Measurements from ENCODE around the gene SPDYE3.
"Not testable (repeated sequence)": the region's sequence is repeated elsewhere in the genome, so short reads cannot be mapped to it uniquely, and the experiment has no call there.

Gene SPDYE3

DNA sequence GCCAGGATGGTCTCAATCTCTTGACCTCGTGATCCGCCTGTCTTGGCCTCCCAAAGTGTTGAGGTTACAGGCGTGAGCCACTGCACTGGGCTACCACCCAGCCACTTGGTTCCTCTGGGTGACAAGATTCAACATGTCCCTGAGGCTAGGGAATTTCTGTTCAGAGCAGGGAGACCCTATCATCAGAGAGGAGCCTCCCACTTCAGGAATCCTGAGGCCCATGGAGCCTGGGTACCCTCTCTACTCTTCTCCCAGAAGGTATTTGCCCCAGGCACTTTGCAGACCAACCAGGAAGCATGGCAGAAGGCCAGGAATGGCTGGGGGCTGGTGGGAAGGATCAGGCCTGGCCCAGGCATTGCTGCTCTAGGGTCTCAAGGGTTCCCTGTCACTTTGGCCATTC is 19.2 kb upstream of the SPDYE3 start:
- not testable (repeated sequence) for DNase-seq

DNA sequence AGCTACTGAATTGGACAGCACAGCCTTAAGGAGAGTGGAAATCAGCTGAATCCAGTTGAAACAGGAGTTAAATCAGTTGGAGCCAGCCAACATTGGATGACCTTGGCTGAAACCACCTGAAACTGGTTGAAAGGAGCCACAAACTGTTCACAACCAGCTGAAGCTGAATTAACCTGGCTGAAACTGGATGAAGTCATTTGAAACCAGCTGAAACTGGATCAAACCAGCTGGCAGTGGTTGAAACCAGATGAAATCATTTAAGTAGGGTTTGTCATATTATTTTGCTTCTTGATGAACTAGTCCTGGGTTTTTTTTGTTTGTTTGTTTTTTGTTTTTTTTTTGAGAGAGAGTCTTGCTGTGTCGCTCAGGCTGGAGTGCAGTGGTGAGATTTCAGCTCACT is 15.3 kb upstream of the SPDYE3 start:
- DNase-seq, result not testable (repeated sequence)

DNA sequence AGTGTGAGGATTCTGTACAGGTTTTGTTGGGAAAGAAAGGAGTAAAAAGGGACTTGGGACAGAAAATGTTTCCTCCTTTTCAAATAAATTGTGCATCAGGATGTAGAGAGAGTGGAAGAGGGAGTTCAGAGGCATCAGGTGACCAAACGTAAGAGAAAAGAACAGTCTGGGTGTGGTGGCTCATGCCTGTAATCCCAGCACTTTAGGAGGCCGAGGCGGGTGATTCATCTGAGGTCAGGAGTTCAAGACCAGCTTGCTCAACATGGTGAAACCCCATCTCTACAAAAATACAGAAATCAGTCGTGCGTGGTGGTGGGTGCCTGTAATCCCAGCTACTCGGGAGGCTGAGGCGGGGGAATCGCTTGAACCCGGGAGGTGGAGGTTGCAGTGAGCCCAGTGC is 12.2 kb upstream of the SPDYE3 start:
- not testable (repeated sequence) for DNase-seq

DNA sequence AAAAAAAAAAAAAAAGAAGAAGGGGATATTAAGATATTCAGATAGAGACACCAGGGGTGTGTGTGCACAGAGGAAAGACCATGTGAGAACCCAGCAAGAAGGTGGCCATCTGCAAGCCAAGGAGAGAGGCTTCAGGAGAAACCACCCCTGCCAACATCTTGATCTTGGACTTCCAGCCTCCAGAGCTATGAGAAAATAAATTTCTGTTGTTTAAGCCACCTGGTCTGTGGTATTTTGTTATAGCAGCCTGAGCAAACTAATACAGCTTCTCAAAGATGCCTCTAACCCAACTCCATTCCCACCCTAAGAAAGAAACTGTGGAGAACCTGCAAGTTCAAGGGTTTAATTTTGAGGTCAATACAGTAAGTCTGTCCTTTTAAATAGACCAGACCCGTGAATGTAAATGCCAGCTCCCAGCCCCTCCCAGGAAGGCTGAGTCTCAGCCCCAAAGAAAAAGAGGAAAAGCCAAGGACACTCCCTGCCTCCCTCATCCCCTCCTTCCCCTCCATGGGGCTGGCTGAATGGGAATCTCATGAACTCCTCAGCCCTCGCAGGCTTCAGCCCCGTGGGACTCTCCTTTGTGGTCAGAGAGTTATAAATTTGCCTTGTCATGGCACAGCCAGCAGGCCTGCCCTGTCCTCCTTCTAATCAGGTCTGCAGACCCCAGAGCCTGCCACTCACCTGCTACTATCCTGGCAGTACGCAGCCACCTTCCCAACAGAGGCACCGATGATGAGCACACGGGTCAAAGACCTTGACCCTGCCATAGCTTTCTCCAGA is 9.5 kb upstream of the SPDYE3 start:
- not testable (repeated sequence) for DNase-seq

DNA sequence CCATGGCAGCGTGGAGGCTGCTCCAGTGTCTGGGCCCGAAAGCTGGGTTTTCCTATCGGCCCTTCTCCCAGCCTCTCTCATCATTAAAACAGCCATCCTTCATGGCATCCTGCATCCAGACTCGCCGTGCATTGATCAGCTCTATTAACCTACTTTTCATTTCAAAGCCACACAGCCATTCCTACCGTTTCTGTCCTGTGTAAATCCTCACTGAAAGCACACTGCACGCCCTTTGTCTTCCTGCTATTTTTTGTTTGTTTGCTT is 8.9 kb upstream of the SPDYE3 start:
- DNase-seq, result not testable (repeated sequence)

DNA sequence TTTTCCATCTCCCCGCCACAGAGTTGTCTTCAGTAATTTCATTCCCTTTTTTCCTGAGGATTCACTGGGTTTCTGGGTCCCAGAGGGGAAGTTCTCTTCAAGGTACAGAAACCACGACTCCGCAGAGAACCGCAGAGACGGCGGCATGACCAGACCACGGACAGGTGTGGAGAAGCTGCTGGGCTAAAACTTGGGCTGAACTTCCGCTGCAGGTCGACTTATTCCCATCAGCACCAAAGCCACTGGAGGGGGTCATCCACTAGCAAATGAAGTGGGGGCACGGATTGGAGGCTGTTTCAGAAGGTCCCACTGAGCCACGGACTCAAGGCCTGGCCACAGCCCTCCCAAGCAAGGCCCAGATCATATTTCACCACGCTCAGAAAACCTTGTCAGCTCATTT is 3.0 kb upstream of the SPDYE3 start:
- DNase-seq, result not testable (repeated sequence)

DNA sequence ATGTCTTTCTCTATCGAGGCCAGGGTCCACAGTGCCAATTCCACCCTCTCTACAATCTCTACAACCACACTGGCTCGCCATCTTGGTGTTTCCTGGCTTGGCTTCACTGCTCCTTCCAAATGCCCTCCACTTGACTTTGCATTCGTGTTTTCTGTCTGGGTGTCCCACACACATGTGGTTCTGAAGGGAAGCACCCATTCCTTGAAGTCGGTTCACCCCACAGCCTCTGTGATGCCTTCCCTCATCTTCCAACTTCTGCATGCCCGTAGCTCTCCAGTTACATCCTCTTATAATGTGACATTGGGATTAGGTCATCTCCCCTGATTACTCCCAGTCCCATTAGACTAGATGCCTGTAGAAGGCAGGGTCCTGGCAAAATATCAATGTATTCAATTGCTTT is 10.8 kb downstream of the SPDYE3 start:
- DNase-seq, result not testable (repeated sequence)

DNA sequence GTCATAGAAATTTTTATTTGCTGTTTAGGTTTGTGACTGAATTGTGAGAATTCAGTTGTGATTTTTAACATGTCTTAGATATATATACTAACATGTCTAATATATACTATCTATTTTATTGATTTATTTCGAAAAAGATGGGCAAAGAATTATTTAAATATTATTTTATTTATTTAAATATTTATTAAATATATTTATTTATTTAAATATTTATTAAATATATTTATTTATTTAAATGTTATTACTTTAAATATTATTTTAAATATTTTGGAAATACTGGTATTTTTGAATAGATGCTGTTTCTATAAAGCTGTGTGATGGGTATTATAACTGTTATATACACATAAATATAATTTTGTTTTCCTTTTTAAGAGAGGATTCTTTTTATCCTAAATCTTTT is 14.1 kb downstream of the SPDYE3 start:
- not testable (repeated sequence) for DNase-seq

DNA sequence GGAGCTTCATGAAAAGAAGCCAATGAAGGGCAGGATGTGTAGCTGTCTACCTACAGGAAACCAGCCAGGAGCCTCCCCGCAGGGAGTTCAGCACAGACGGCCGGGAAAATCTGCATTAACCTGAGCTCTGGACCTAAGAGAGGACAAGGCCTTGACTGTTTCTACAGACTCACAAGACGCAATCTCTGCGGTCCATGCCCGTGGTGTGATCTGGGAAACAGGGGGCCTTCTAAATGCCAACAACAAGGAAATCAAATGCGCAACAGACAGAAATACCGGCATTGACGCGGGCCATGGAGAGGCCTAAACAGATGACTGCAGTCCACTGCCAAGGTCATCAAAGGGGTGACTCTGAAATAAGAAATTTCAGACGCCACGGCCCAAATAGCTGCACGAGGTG is 16.7 kb downstream of the SPDYE3 start:
- not testable (repeated sequence) for DNase-seq

DNA sequence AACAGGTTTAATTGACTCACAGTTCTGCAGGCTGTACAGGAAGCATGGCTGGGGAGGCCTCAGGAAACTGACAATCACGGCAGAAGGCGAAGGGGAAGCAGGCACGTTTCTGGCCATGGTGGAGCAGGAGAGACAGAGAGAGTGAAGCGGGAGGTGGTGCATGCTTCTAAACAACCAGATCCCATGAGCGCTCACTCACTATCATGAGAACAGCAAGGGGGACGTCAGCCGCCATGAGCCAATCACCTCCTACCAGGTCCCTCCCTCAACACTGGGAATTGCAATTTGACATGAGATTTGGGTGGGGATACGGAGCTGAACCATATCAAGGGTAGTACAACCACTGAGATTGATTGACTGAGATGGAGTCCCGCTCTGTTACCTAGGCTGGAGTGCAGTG is 18.2 kb downstream of the SPDYE3 start:
- not testable (repeated sequence) for DNase-seq

DNA sequence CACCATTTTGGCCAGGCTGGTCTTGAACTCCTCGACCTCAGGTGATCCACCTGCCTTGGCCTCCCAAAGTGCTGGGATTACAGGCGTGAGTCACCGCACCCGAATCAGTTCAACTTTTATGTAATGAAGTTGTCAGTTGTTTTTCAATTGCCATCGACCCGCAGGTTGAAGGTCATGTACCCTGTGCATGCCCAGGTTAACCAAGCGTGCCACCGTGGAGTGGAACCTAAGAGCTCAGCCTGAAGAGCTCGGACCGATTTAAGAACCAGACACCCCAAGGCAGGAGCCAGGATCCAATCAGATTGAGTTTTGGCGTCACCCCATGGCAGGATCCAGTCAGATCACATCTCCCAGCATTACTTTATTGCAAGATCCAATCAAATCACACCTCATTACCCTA is 19.4 kb downstream of the SPDYE3 start:
- DNase-seq, result not testable (repeated sequence)

DNA sequence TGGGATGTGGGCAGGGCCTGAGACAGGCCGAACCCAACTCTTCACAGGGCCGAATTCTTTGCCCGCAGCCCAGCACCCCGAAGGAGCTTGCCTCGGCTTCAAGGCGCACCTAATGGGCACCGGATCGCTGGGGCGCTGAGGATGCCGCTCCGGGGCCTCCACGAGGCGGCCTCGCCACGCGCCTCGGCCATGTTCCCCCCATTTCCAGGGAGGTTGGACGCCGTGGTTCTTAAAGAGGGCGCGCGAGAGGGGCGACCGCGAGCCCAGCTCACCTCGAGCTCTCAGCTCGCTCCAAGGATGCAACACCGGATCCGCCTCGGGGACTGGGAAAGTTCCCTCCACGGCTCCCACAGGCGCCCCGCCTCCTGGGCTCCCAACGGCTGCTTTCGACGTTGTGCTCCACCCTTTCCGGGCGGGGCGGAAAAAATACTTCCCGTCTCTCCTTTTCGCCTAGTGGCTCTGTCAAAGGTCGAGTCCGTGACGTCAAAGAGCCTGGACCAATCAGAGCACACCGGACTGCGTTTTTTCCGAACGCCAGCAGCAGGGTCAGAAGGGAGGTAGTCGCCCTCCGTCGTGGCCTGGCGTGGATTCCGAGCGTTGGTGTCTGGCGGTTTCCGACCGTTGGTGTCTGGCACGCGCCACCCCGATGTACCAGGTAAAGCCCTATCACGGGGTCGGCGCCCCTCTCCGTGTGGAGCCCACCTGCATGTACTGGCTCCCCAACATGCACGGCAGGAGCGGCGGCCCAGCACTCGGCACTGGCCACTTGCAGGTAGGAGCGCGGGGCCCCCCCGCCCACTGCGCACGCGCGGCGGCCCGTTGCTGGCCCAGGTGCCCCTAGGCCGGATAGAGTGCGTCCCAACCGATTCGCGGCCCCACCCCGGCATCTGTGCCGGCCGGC is 28.3 kb downstream of the SPDYE3 start:
- peak; percentile 88 to 93 for DNase-seq

DNA sequence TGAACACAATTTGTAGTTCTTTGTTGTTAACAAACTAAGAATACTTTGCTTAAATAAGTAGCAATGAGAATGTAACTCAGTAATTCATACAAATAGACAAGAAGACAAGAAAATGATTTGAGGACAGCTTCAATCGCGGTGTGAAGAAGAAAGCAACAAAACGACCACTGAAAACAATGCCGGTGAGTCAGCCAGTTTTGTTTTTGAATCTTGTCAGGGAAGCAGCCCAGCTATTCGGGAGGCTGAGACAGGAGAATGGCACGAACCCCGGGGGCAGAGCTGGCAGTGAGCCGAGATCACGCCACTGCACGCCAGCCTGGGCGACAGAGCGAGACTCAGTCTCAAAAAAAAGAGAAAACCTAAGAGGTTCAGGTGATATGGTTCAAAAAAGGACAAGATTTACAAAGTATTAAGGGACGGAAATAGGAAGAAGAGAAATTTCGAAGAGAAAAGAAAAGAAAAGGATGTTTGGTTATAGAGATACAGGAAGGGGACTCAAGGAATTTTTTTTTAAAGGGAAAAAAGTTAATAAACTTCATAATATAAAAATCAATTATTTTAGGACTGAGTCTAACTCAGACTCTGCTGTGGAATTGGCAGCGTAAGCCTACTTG is 30.7 kb downstream of the SPDYE3 start:
- not testable (repeated sequence) for DNase-seq

DNA sequence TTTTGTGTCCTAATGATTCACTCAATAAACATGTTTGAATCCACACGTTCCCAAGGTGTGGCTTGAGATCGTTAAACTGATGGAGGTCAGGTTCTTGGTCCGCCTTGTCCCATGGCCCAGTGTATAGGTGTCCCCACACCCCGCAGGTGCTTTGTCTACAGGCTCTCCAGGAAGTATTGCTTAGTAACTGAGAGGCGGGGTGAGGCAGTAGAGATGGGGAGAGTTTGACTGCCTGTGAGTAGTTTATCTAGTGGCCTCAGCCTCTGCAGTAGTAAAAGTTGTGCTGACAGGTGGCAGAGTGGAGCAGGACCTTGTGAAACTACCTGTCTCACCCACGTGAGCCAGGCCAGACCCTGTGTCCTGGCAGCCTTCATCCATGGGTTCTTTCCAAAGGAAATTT is 33.8 kb downstream of the SPDYE3 start:
- DNase-seq, result not testable (repeated sequence)

DNA sequence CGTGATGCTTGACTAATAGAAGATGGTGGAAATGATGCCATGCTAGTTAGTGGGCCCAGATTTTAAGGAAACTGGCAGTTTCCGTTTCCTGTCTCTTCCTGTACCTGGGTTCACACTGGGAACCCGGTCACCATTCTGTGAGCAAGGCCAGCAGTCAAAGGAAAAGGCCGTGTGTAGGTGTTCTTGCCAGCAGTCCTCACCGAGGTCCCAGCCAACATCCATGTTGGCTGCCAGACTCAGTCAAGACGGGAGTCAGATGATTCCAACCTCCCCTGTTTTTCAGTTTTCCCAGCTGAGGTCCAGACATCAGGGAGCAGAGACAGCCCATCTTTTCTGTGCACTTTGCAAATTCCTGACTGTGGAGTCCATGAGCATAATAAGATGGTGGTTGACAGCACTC is 35.3 kb downstream of the SPDYE3 start:
- DNase-seq, result no peak

DNA sequence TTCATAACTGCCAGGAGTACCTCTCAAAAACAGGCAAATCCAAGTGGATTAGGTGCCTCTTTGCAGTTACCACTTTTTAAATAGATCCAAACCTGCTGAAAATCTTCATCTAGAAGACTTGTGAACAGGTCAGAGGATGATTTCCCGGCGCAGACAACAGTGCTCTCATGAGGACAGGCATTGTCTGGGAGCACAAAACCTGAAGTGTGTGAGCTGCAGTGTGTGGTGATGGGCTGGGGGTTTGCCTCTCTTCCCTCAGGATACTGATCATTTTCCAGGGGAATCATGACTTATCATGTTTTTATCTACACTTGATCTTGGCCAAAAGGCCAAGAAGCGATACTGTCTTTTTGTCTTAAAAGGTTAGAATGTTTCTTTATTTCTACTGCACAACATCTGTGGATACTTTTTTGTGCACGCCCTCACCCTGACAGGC is 36.6 kb downstream of the SPDYE3 start:
- DNase-seq, result not testable (repeated sequence)

DNA sequence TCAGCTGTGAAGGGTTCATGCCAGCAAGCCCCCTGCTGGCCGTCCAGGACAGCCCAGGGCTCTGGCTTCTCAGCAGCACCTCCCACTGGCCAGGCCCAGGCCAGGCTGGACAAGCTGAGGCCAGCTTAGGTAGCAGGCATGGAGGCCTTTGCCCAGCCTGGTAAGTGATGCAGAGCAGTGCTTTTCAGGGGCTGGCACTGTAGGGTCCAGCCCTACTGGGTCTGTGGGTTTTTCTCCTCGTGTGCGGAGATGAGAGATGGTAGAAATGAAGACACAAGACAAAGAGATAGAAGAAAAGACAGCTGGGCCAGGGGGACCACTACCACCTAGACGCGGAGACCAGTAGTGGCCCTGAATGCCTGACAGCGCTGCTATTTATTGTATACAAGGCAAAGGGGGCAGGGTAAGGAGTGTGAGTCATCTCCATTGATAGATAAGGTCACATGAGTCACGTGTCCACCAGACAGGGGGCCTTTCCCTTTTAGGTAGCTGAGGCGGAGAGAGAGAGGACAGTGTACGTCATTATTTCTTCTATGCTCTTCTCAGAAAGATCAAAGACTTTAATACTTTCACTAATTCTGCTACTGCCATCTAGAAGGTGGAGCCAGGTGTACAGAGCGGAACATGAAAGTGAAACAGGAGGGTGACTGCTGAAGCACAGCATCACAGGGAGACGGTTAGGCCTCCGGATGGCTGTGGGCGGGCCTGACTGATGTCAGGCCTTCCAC is 37.2 kb downstream of the SPDYE3 start:
- not testable (repeated sequence) for DNase-seq

DNA sequence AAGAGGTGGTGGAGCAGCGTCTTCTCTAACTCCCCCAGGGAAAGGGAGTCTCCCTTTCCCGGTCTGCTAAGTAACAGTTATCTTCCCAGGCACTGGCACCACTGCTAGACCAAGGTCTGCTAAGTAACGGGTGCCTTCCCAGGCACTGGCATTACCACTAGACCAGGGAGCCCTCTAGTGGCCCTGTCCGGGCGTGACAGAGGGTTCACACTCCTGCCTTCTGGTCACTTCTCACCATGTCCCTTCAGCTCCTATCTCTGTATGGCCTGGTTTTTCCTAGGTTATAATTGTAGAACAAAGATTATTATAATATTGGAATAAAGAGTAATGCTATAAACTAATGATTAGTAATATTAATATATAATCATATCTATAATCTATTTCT is 37.8 kb downstream of the SPDYE3 start:
- DNase-seq, result peak; percentile 30 to 45

DNA sequence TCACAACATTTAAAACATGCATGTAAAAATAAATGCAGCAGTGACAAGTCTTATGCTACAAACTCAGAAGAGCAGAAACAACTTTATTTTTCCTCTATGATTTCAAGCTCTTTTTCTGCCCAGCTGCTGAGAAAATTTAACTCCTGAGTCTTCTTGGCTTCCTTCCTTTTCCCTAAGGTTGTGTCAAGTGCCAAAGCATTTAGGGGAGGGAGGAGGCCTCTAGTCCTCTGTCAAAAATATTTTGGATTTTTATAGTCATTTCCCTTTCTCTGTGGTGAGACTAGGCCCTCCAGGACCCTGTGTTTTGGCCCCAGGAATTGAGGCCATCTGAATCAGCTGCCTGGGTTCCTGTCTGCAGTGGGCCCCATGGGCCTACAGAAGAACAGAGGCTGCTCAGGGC is 39.4 kb downstream of the SPDYE3 start:
- DNase-seq, result no peak

DNA sequence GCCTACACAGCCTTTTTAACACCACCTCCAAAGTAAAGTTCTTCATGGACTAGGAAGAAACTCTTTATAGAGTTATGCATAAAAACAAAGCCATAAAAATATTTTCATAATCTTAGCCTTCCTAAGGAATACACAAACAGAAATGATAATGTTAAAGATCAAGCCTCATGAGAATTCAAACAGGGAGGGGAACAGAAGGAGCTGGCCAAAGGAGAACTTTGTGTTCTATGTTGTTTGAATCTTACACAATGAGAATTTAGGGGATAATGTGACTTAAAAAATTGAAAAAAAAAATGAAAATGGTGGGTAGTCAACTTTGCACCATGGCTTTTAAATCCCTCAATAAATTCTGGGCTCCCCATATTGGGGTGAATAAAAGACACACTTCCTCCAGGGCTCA is 41.3 kb downstream of the SPDYE3 start:
- DNase-seq, result no peak

DNA sequence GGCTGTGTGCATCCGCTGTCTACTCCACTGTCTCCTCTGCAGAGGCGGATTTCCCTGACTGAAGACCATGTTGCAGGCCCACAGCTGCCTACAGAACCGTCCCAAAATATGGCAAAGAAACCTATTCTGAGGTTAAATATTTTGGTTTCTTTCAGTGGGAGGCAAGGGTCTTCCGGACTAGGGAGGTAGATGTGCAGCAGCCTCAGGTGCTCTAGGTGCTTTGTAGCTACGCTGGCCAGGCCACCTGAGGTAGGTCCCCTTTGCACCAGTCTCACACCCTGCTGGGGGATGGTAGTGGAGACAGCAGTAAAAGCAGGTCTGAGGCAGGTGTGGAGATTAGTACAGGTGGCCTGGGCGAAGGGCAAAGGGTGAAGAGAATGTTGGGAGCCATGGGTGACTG is 42.3 kb downstream of the SPDYE3 start:
- DNase-seq, result no peak

DNA sequence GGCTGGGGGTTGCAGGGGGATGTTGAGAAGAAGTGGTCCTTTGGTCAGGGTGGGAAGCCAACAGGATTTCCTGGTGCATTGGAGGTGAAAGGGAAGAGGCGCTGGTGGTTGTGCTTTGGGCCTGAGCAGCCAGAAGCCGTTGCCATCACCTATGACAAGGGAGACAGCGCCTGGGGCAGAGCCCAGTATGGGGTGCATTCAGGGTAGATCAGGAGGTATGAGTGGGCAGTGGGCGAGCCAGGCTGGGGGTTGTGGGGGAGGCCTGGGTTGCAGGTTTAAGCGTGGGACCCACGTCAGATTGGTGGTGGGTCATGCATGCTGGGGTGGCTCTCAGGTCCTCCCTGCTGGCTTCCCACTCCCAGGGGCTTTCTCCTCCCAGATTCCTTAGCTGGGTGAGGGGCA is 44.2 kb downstream of the SPDYE3 start:
- no peak for DNase-seq

DNA sequence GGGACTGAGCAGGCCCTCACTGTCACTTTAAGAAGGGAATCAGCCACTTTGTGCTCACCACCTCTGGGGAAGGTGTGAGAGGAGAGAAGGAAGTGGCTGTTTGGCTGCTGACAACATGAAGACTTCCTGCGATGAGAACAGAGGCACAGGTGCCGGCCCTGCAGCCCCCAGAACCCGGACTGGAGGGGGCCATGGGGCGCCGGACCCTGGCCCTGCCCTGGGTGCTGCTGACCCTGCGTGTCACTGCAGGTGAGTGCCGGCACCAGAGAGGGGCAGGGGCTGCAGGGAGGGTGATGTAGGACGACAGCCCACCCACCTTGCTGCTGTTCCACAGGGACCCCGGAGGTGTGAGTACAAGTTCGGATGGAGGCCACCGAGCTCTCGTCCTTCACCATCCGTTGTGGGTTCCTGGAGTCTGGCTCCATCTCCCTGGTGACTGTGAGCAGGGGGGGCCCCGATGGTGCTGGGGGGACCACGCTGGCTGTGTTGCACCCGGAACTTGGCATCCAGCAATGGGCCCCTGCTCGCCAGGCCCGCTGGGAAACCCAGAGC is 44.8 kb downstream of the SPDYE3 start:
- DNase-seq, result not testable (repeated sequence)
